Loucy (cell line): ENCODE results near the gene C16orf89.
"Not testable (repeated sequence)": the region's sequence is repeated elsewhere in the genome, so short reads cannot be mapped to it uniquely, and the experiment has no call there.

Experiments
- H2AFZ ChIP-seq: fragments of 200-600 bp; sonication (generic); 2 replicates; pipeline ENCODE4 v1.6.0; 2016; ENCODE audit warnings: antibody characterized with exemption, mild to moderate bottlenecking, low read length, moderate library complexity
- H3F3A ChIP-seq: fragments of 200-600 bp; 2 replicates; pipeline ENCODE4 v1.6.0; 2016; ENCODE audit warnings: antibody characterized with exemption, low read depth, mild to moderate bottlenecking
- H3K27me3 ChIP-seq: fragments of 200-600 bp; sonication (generic); 2 replicates; pipeline ENCODE4 v1.6.1; 2014; ENCODE audit warnings: low read length, mild to moderate bottlenecking; ENCODE audit not compliant: insufficient read depth, poor library complexity, severe bottlenecking
- H3K36me3 ChIP-seq: fragments of 200-600 bp; sonication (generic); 2 replicates; pipeline ENCODE4 v1.6.1; 2016; ENCODE audit warnings: low read length; ENCODE audit not compliant: insufficient read depth
- H3K4me1 ChIP-seq: fragments of 200-600 bp; sonication (generic); 2 replicates; pipeline ENCODE4 v1.5.1; 2014; ENCODE audit warnings: low read length, mild to moderate bottlenecking; ENCODE audit not compliant: insufficient read depth, poor library complexity, severe bottlenecking
- H3K4me2 ChIP-seq: fragments of 200-600 bp; sonication (generic); 2 replicates; pipeline ENCODE4 v1.6.0; 2014; ENCODE audit warnings: antibody characterized with exemption, low read length, low read depth, mild to moderate bottlenecking; ENCODE audit not compliant: poor library complexity, severe bottlenecking
- H3K4me3 ChIP-seq: fragments of 200-600 bp; sonication (generic); 2 replicates; pipeline ENCODE4 v1.5.1; 2014; ENCODE audit warnings: low read length, mild to moderate bottlenecking, mixed read lengths; ENCODE audit not compliant: poor library complexity, severe bottlenecking
- H3K79me2 ChIP-seq: fragments of 200-600 bp; sonication (generic); 2 replicates; pipeline ENCODE4 v1.6.1; 2014; ENCODE audit warnings: low read length; ENCODE audit not compliant: insufficient read depth
- H3K9ac ChIP-seq: fragments of 200-600 bp; sonication (generic); 2 replicates; pipeline ENCODE4 v1.6.0; 2014; ENCODE audit warnings: mild to moderate bottlenecking, low read depth, low read length, moderate library complexity; ENCODE audit not compliant: poor library complexity, severe bottlenecking
- H3K9me2 ChIP-seq: fragments of 200-600 bp; sonication (generic); replicated peaks from 2 replicates; pipeline ENCODE4 v1.6.1; 2016; ENCODE audit warnings: low read depth, low read length, mixed read lengths
- H3K9me3 ChIP-seq: fragments of 200-600 bp; sonication (generic); 2 replicates; pipeline ENCODE4 v1.6.1; 2014; ENCODE audit warnings: mild to moderate bottlenecking, antibody characterized with exemption, low read length, low read depth; ENCODE audit not compliant: insufficient read depth
- H4K20me1 ChIP-seq: fragments of 200-600 bp; sonication (generic); 2 replicates; pipeline ENCODE4 v1.6.0; 2014; ENCODE audit warnings: antibody characterized with exemption, low read length, mild to moderate bottlenecking; ENCODE audit not compliant: insufficient read depth, poor library complexity, severe bottlenecking
- CTCF ChIP-seq: fragments of 200-600 bp; sonication (generic); conservative IDR thresholded peaks from 2 replicates; pipeline ENCODE4 v1.5.1; 2014; ENCODE audit warnings: mild to moderate bottlenecking, antibody characterized with exemption, low read length
- EZH2phosphoT487 ChIP-seq: fragments of 200-600 bp; IDR thresholded peaks from 2 replicates; pipeline ENCODE4 v1.6.1; 2018; ENCODE audit warnings: antibody characterized with exemption, mild to moderate bottlenecking, moderate library complexity, borderline replicate concordance

C16orf89 gene

GRCh38 chr16:5045499-5046115 lies 20.1 kb downstream of the C16orf89 start:
- no peak overlapping the region for H2AFZ ChIP-seq
- H3K9ac ChIP-seq: no peak overlapping the region
- H3K9me2 ChIP-seq: no peaks in the 10 kb centered on the region
- no peaks in the 10 kb centered on the region for H3F3A ChIP-seq
- no peak overlapping the region for H3K4me3 ChIP-seq
- no peaks in the 10 kb centered on the region for H4K20me1 ChIP-seq
- H3K36me3 ChIP-seq: no peaks in the 10 kb centered on the region
- TF ChIP-seq CTCF (no peak), EZH2phosphoT487 (no peak)
- no peaks in the 10 kb centered on the region for H3K4me1 ChIP-seq
- no peaks in the 10 kb centered on the region for H3K9me3 ChIP-seq
- no peak overlapping the region for H3K4me2 ChIP-seq
- H3K27me3 ChIP-seq: no peaks in the 10 kb centered on the region
- H3K79me2 ChIP-seq: no peaks in the 10 kb centered on the region

- not testable (repeated sequence) for H3K27me3 ChIP-seq, H3K9ac ChIP-seq, H3K4me1 ChIP-seq, H3K36me3 ChIP-seq, H3K9me2 ChIP-seq, H4K20me1 ChIP-seq, H3K4me3 ChIP-seq, H3K79me2 ChIP-seq, H3K9me3 ChIP-seq, H3F3A ChIP-seq, H2AFZ ChIP-seq, H3K4me2 ChIP-seq
Observed at GRCh38 chr16:5044581-5044980, 21.2 kb downstream of the C16orf89 start.

- Histone ChIP-seq H2AFZ (no peak overlapping the region), H3K27me3 (no peaks in the 10 kb centered on the region)
Observed at GRCh38 chr16:5044011-5044540, 21.7 kb downstream of the C16orf89 start.

More at GRCh38 chr16:5044011-5044540, 21.7 kb downstream of the C16orf89 start:
- Histone ChIP-seq H3K4me2 (no peak overlapping the region), H3K9me2 (no peaks in the 10 kb centered on the region), H4K20me1 (no peaks in the 10 kb centered on the region), H3K79me2 (no peaks in the 10 kb centered on the region), H3K4me1 (no peaks in the 10 kb centered on the region), H3K4me3 (no peak overlapping the region), H3K9ac (no peak overlapping the region), H3K9me3 (no peaks in the 10 kb centered on the region), H3F3A (no peaks in the 10 kb centered on the region), H3K36me3 (no peaks in the 10 kb centered on the region)
- TF ChIP-seq EZH2phosphoT487 (no peak), CTCF (no peak)
